ENCODE results near the gene RAPGEF3. TPM values are rescaled to one million over a fixed set of nuclear protein-coding genes. Genes with fewer than 3 reads are reported as not detected.

Gene RAPGEF3
- total and polyA plus RNA-seq, 2 experiments from 2014 or later = 2.1 to 2.6 TPM

DNA sequence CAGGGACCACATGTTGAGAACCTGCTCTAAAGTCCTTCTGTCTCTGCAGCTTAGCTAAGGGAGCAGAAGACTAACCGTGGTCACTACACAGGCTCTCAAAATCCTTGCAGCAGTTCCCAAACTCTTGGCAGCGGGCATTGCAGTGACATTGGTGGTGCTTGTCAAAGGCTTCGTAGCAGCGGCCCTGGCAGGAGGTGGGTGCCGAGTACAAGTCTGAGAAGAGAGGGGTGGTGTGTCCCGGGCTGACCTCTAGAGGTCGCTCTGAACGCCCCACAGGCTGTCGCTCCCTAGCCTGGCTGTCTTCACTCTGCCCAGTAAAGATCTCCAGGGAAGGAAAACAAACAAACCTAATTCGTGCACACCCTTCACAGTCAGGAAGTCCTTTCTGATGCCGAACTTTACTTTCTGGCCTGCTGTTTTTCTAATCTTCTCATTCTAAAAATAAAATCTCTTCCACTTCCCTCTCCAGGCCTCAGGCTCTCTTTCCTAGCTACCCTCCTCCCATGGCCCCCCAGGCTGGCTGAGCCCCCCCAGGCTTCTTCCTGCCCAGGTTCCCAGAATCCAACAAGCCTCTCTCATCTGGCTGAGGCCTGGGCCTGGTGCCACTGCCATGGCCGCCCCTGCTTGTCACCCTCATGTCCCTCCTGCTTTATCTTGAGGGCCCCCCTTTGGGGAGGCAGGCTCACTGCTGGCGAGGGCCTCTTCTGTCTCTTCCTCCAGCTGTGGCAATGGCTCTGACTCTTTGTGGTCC, 41.1 kb downstream of the RAPGEF3 start:
- peak overlapping the region; percentile 87 for H3K27ac ChIP-seq
- peak; percentile 82 for TF ChIP-seq CTCF (IDR thresholded peaks at IDR 0.05; ENCODE audit: poor library complexity)
- TF ChIP-seq EZH2 (IDR thresholded peaks at IDR 0.05; ENCODE audit: borderline replicate concordance) = no peak
- H3K9me3 ChIP-seq (ENCODE audit: low read depth) = no peaks in the 10 kb centered on the region
- H4K20me1 ChIP-seq (ENCODE audit: insufficient read depth, poor library complexity, severe bottlenecking) = no peaks in the 10 kb centered on the region
- H3K4me1 ChIP-seq (ENCODE audit: insufficient read depth) = peaks cover 10% of the 10 kb centered on the region
- H3K9me2 ChIP-seq (replicated peaks; ENCODE audit: insufficient read depth) = no peaks in the 10 kb centered on the region
- H3K4me2 ChIP-seq = peak overlapping the region; percentile 59
- DNase-seq (ENCODE audit: low spot score) = peak; percentile 90
- H3K36me3 ChIP-seq (replicated peaks; ENCODE audit: insufficient read depth, low read depth) = no peaks in the 10 kb centered on the region
- H3K79me2 ChIP-seq = no peaks in the 10 kb centered on the region
- peak overlapping the region; percentile 80 for H2AFZ ChIP-seq
- no peak overlapping the region for H3K4me3 ChIP-seq
- WGBS (ENCODE audit: low lambda C conversion rate, missing lambda C conversion rate) = 21% methylated on average over 12 of the region's 13 CpGs
- H3K27me3 ChIP-seq = no peaks in the 10 kb centered on the region

DNA sequence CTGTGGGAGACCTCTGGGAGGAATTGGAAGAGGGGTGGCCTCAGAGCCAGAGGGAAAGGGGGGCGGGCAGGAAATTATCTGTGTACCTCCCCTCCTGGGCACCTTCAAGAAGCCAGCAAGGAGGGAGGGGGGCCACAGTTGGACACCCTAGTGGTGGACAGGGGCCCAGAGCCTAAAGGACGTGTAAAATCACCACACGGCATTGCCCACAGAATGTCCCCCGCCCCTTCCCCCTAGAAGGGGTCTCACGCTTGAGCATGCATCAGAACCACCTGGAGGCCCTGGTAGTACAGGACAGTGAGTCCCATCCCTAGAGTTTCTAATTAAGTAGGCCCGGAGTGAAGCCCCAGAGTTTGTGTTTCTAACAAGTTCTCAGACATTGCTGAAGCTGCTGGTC, 41.6 kb downstream of the RAPGEF3 start:
- no peaks in the 10 kb centered on the region for H3K27me3 ChIP-seq
- no peaks in the 10 kb centered on the region for H3K9me2 ChIP-seq (replicated peaks; ENCODE audit: insufficient read depth)
- no peaks in the 10 kb centered on the region for H4K20me1 ChIP-seq (ENCODE audit: insufficient read depth, poor library complexity, severe bottlenecking)
- no peaks in the 10 kb centered on the region for H3K36me3 ChIP-seq (replicated peaks; ENCODE audit: insufficient read depth, low read depth)
- 89% methylated on average over 6 of the region's 6 CpGs for WGBS (ENCODE audit: low lambda C conversion rate, missing lambda C conversion rate)
- TF ChIP-seq EZH2phosphoT487 (IDR thresholded peaks at IDR 0.05; ENCODE audit: low read depth, severe bottlenecking, unreplicated experiment) (no peak), EZH2 (IDR thresholded peaks at IDR 0.05; ENCODE audit: borderline replicate concordance) (no peak), CTCF (IDR thresholded peaks at IDR 0.05; ENCODE audit: poor library complexity) (no peak)
- no peaks in the 10 kb centered on the region for H3K79me2 ChIP-seq
- peak overlapping the region; percentile 59 for H3K4me2 ChIP-seq
- no peak for DNase-seq (ENCODE audit: low spot score)
- H2AFZ ChIP-seq = no peak overlapping the region
- H3K9me3 ChIP-seq (ENCODE audit: low read depth) = no peaks in the 10 kb centered on the region
- H3K27ac ChIP-seq = no peak overlapping the region
- H3K4me1 ChIP-seq (ENCODE audit: insufficient read depth) = peaks cover 10% of the 10 kb centered on the region
- H3K4me3 ChIP-seq = no peak overlapping the region

DNA sequence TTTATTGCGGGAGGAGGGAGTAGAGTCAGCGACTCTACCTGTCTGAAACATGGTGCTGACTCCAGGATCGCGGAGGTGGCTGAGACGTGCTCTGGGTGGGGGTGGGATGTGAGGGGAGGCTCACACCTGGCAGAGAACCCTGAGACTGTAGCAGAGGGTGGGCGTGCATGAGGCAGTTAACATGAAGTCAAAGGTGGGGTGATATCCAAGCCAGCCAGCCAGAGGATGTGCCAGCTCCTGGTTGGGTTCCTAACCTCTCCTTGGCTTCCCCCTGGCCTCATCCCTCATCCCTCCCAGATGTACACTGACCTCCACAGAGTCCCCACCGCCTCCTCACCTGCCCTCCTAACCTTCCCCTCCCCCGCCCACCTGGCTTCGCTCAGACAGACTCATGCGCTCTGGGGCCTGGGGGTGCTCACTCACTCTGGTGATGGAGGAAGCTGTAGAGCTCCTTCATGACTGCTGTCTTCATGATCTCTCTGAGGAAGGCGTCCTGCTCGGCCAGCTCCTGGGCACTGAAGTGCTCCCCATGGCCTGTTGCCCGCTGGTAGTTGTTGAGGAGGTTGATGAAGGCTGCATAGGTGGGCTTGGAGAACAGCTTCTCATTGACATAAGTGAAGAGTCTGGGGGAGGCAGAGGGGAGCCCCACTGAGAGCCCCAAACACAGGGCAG, 42.7 kb downstream of the RAPGEF3 start:
- no peaks in the 10 kb centered on the region for H3K9me3 ChIP-seq (ENCODE audit: low read depth)
- H3K4me2 ChIP-seq = no peak overlapping the region
- no peak overlapping the region for H3K4me3 ChIP-seq
- peaks cover 10% of the 10 kb centered on the region for H3K4me1 ChIP-seq (ENCODE audit: insufficient read depth)
- H3K9me2 ChIP-seq (replicated peaks; ENCODE audit: insufficient read depth) = no peaks in the 10 kb centered on the region
- no peaks in the 10 kb centered on the region for H4K20me1 ChIP-seq (ENCODE audit: insufficient read depth, poor library complexity, severe bottlenecking)
- DNase-seq (ENCODE audit: low spot score) = no peak
- WGBS (ENCODE audit: low lambda C conversion rate, missing lambda C conversion rate) = 96% methylated on average over 10 of the region's 13 CpGs
- no peak overlapping the region for H3K27ac ChIP-seq
- H3K27me3 ChIP-seq = no peaks in the 10 kb centered on the region
- H2AFZ ChIP-seq = no peak overlapping the region
- H3K79me2 ChIP-seq = no peaks in the 10 kb centered on the region
- no peaks in the 10 kb centered on the region for H3K36me3 ChIP-seq (replicated peaks; ENCODE audit: insufficient read depth, low read depth)
- TF ChIP-seq CTCF (IDR thresholded peaks at IDR 0.05; ENCODE audit: poor library complexity) = no peak
- TF ChIP-seq EZH2 (IDR thresholded peaks at IDR 0.05; ENCODE audit: borderline replicate concordance) = no peak
- no peak for TF ChIP-seq EZH2phosphoT487 (IDR thresholded peaks at IDR 0.05; ENCODE audit: low read depth, severe bottlenecking, unreplicated experiment)
